Neural cell (in vitro differentiated cells): ENCODE measurements around the gene SSR4. TPM values are rescaled to one million over a fixed set of nuclear protein-coding genes. Genes with fewer than 3 reads are reported as not detected.

Experiments used
- H2AFZ ChIP-seq: fragments of 200-600, 300-800 bp; sonication (generic), shearing (Covaris generic); 2 replicates; pipeline ENCODE4 v1.6.0; 2014; ENCODE audit warnings: low read depth, mild to moderate bottlenecking, antibody characterized with exemption, low read length, moderate library complexity
- H3F3A ChIP-seq: fragments of 200-600 bp; shearing (Covaris generic); 2 replicates; pipeline ENCODE4 v1.6.1; 2016; ENCODE audit warnings: mild to moderate bottlenecking, moderate library complexity, mixed read lengths, antibody characterized with exemption, low read length; ENCODE audit not compliant: insufficient read depth, poor library complexity, severe bottlenecking
- H3K27ac ChIP-seq: fragments of 200-600, 300-800 bp; sonication (generic), shearing (Covaris generic); 2 replicates; pipeline ENCODE4 v1.5.1; 2014; ENCODE audit warnings: mild to moderate bottlenecking, low read length, moderate library complexity
- H3K27me3 ChIP-seq: fragments of 300-800, 200-600 bp; sonication (generic), shearing (Covaris generic); 2 replicates; pipeline ENCODE4 v1.6.0; 2014; ENCODE audit warnings: mild to moderate bottlenecking, low read depth, low read length, moderate library complexity; ENCODE audit not compliant: insufficient read depth
- H3K36me3 ChIP-seq: fragments of 300-800, 200-600 bp; sonication (generic), shearing (Covaris generic); 2 replicates; pipeline ENCODE4 v1.5.1; 2014; ENCODE audit warnings: mild to moderate bottlenecking, antibody characterized with exemption, low read length, moderate library complexity; ENCODE audit not compliant: insufficient read depth
- H3K4me2 ChIP-seq: fragments of 300-800, 200-600 bp; sonication (generic), shearing (Covaris generic); 2 replicates; pipeline ENCODE4 v1.6.0; 2014; ENCODE audit warnings: mild to moderate bottlenecking, low read length
- H3K4me3 ChIP-seq: fragments of 300-800, 200-600 bp; sonication (generic), shearing (Covaris generic); 2 replicates; pipeline ENCODE4 v1.5.1; 2014; ENCODE audit warnings: mild to moderate bottlenecking, low read length, moderate library complexity
- H3K79me2 ChIP-seq: fragments of 200-600 bp; shearing (Covaris generic); replicated peaks from 2 replicates; pipeline ENCODE4 v1.6.0; 2014; ENCODE audit warnings: mild to moderate bottlenecking, low read length, moderate library complexity; ENCODE audit not compliant: insufficient read depth
- H3K9ac ChIP-seq: fragments of 300-800, 200-600 bp; sonication (generic), shearing (Covaris generic); 2 replicates; pipeline ENCODE4 v1.6.1; 2016; ENCODE audit warnings: mild to moderate bottlenecking, low read length, mixed read lengths
- H3K9me2 ChIP-seq: fragments of 200-600 bp; shearing (Covaris generic); 2 replicates; pipeline ENCODE4 v1.6.1; 2016; ENCODE audit warnings: mild to moderate bottlenecking, low read length, mixed read lengths; ENCODE audit not compliant: insufficient read depth
- H3K9me3 ChIP-seq: fragments of 200-600, 300-800 bp; sonication (generic), shearing (Covaris generic); 2 replicates; pipeline ENCODE4 v1.6.1; 2016; ENCODE audit warnings: mild to moderate bottlenecking, mixed run types, low read length, moderate library complexity, mixed read lengths
- H4K20me1 ChIP-seq: fragments of 200-600 bp; shearing (Covaris generic); 2 replicates; pipeline ENCODE4 v1.6.1; 2016; ENCODE audit warnings: mild to moderate bottlenecking, mixed run types; ENCODE audit not compliant: insufficient read depth
- CTCF ChIP-seq: fragments of 450-650 bp; IDR thresholded peaks from 2 replicates; pipeline ENCODE4 v1.5.1; 2014; ENCODE audit warnings: antibody characterized with exemption, mild to moderate bottlenecking, moderate library complexity; ENCODE audit not compliant: poor library complexity, severe bottlenecking
- EP300 ChIP-seq: fragments of 450-650 bp; conservative IDR thresholded peaks from 2 replicates; pipeline ENCODE4 v1.6.1; 2014; ENCODE audit warnings: antibody characterized with exemption, mild to moderate bottlenecking, moderate library complexity; ENCODE audit not compliant: poor library complexity, severe bottlenecking
- EZH2 ChIP-seq: fragments of 200-600, 300-800 bp; shearing (Covaris generic), sonication (generic); IDR thresholded peaks from 2 replicates; pipeline ENCODE4 v1.6.1; 2014; ENCODE audit warnings: antibody characterized with exemption, low read length, borderline replicate concordance, mild to moderate bottlenecking; ENCODE audit not compliant: insufficient read depth, poor library complexity, severe bottlenecking
- MXI1 ChIP-seq: fragments of 450-650 bp; conservative IDR thresholded peaks from 2 replicates; pipeline ENCODE4 v1.6.1; 2014; ENCODE audit warnings: antibody characterized with exemption, mild to moderate bottlenecking; ENCODE audit not compliant: poor library complexity, severe bottlenecking
- POLR2AphosphoS5 ChIP-seq: IDR thresholded peaks from 2 replicates; pipeline ENCODE4 v1.6.1; 2012
- RAD21 ChIP-seq: fragments of 450-650 bp; conservative IDR thresholded peaks from 2 replicates; pipeline ENCODE4 v1.6.1; 2014; ENCODE audit warnings: antibody characterized with exemption, mild to moderate bottlenecking, moderate library complexity
- REST ChIP-seq: IDR thresholded peaks from 2 replicates; pipeline ENCODE4 v1.6.1; 2012; ENCODE audit warnings: borderline replicate concordance
- SMC3 ChIP-seq: fragments of 450-650 bp; conservative IDR thresholded peaks from 2 replicates; pipeline ENCODE4 v1.6.1; 2014; ENCODE audit warnings: antibody characterized with exemption, mild to moderate bottlenecking, moderate library complexity; ENCODE audit not compliant: poor library complexity
- TAF1 ChIP-seq: IDR thresholded peaks from 2 replicates; pipeline ENCODE4 v1.6.1; 2012; ENCODE audit warnings: low read depth
- polyA plus RNA-seq: library from polyadenylated mRNA; depleted of rRNA; stranded (reverse); fragments of >200 nt; gene quantifications from 2 replicates; pipeline ENCODE4 v1.2.3, GENCODE V29; 2014

Gene SSR4
- polyA plus RNA-seq, 1 donor from 2014 or later, result 186 TPM

GRCh38 chrX:153832728-153833127 is 38.3 kb downstream of the SSR4 start:
- Histone ChIP-seq H3K4me3 (no peak overlapping the region), H4K20me1 (no peaks in the 10 kb centered on the region), H3F3A (no peaks in the 10 kb centered on the region), H3K9ac (no peak overlapping the region), H3K27ac (no peak overlapping the region), H3K4me2 (no peak overlapping the region), H3K36me3 (no peaks in the 10 kb centered on the region), H3K9me3 (no peaks in the 10 kb centered on the region), H2AFZ (no peak overlapping the region), H3K9me2 (no peaks in the 10 kb centered on the region), H3K79me2 (peaks cover 12% of the 10 kb centered on the region), H3K27me3 (no peaks in the 10 kb centered on the region)
- no peak for TF ChIP-seq REST
- TF ChIP-seq RAD21, result no peak
- TF ChIP-seq POLR2AphosphoS5, result no peak
- TF ChIP-seq CTCF, result no peak
- no peak for TF ChIP-seq SMC3
- no peak for TF ChIP-seq EZH2
- no peak for TF ChIP-seq TAF1
- TF ChIP-seq EP300, result no peak
- TF ChIP-seq MXI1, result no peak

GRCh38 chrX:153836921-153837320 is 42.5 kb downstream of the SSR4 start:
- no peak for TF ChIP-seq MXI1
- TF ChIP-seq SMC3, result no peak
- TF ChIP-seq POLR2AphosphoS5, result no peak
- no peak for TF ChIP-seq TAF1
- TF ChIP-seq EZH2, result no peak
- no peak for TF ChIP-seq RAD21
- TF ChIP-seq REST, result no peak
- no peak for TF ChIP-seq EP300
- no peak for TF ChIP-seq CTCF
- no peaks in the 10 kb centered on the region for H3K9me2 ChIP-seq
- H3K4me2 ChIP-seq, result no peak overlapping the region
- H2AFZ ChIP-seq, result no peak overlapping the region
- H3K27ac ChIP-seq, result no peak overlapping the region
- no peaks in the 10 kb centered on the region for H3F3A ChIP-seq
- no peak overlapping the region for H3K4me3 ChIP-seq
- H3K79me2 ChIP-seq, result no peaks in the 10 kb centered on the region
- no peaks in the 10 kb centered on the region for H3K27me3 ChIP-seq
- H4K20me1 ChIP-seq, result no peaks in the 10 kb centered on the region
- no peaks in the 10 kb centered on the region for H3K36me3 ChIP-seq
- no peaks in the 10 kb centered on the region for H3K9me3 ChIP-seq
- H3K9ac ChIP-seq, result no peak overlapping the region
